ENCODE data around the gene TIMELESS.
"Not testable (repeated sequence)": the region's sequence is repeated elsewhere in the genome, so short reads cannot be mapped to it uniquely, and the experiment has no call there.

TIMELESS gene

GRCh38 chr12:56461235-56462159 lies 12.3 kb upstream of the TIMELESS start:
- DNase-seq: no peak

- no peak for DNase-seq
Measured at GRCh38 chr12:56457817-56458216, 8.6 kb upstream of the TIMELESS start.

- no peak for DNase-seq
Measured at GRCh38 chr12:56454557-56454956, 5.3 kb upstream of the TIMELESS start, which contains the start of gene MIP. MIP (minus strand) TSS chr12:56454657; CDS start chr12:56454613, 44 bp downstream.

DNA sequence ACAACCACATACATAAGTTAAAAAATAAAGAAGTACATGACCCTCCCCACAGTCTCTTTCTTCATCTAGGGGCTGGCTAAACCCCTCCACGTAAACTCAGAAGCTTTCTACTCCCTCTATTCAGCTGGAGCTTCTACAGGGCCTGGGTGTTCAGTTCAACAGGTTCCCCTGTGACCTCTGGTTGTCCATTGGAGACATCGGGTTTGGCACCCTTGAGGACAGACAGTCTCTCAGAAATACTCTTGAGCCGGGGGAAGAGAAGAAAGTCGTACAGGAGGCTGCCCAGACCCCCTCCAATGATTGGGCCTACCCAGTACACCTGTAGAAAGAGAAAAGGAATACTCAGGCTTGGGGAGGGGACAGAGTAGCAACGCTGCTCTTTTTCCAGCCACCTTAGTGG lies 1.9 kb upstream of the TIMELESS start:
- no peak for DNase-seq

DNA sequence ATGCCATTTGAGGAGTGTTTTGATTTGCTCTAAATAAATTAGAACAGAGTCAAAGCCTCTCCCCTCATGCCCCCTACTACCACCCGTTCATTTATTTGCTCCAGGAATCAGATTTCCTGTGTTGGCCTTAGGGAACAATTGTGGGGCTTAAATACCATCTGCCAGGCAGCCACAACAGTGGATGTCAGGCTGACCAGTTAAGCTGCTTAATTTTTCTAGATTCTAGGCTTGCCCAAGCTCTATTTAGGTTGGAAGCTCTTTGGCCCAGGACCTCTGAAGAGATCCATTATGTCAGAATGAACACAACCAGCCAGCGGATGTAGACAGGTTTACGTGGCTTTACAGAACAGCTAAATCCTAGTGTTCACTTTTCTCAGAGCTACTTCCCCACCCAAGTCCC lies 1.0 kb upstream of the TIMELESS start:
- no peak for DNase-seq

GRCh38 chr12:56449622-56449984 lies 377 bp upstream of the TIMELESS start:
- no peak for DNase-seq

- not testable (repeated sequence) for DNase-seq
Measured at GRCh38 chr12:56443208-56443607, 6.0 kb downstream of the TIMELESS start.

GRCh38 chr12:56437430-56438176 lies 11.6 kb downstream of the TIMELESS start:
- no peak for DNase-seq

GRCh38 chr12:56434828-56435227 lies 14.4 kb downstream of the TIMELESS start:
- no peak for DNase-seq

DNA sequence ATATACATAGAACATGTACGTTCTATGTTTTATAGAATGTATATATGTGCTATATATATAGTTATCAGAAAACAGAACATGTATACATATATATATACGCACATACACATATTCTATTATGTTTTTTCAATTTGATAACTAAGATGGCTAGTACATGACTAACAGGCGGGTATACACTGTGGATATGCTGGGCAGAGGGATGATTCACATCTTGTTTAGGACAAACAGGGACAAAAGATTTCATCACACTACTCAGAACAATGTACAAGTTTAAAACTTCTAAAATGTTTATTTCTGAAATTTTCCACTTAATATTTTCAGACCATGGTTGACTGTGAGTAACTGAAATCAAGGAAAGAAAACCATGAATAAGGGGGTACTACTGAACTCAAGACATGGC lies 17.4 kb downstream of the TIMELESS start:
- DNase-seq: no peak

DNA sequence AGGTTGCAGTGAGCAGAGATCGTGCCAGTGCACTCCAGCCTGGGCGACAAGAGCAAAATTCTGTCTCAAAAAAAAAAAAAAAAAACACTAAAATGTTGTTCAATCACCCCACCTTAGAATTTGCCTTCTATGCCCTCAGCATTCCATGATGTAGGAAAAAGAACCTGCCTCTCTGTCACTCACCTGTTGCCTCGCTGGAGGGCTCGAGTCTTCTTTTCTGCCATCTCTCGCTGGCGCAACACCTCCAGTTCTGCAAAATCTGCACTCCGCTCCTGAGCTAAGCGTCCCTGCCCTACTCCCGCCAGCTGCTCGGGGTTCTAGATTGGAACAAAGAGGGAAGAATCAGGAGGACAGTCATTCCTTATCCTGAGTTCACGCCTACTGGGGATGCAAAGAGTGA lies 17.9 kb downstream of the TIMELESS start:
- DNase-seq: no peak

DNA sequence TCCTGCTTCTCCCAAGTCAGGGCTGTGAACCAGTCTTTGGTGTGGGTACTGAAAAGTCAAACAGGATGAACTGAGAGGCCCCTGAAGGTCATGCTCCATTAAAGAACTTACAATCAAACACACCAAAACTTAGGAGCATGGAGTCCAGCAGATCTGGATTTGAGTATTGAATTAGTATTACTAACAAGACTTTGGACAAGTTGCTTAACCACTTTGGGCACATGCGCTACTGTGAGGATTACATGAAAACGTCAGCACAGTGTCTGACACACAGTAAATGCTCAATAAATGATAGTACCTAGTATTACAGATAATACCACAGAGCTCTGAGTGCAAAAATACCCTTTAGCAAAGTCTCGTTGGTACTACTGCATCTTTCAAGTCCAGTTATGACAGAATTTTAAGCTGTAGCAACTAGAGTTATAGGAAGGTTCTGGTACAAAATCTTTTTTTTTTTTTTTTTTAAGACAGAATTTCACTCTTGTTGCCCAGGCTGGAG lies 23.2 kb downstream of the TIMELESS start:
- no peak for DNase-seq

- DNase-seq: no peak
Measured at GRCh38 chr12:56425193-56425592, 24.0 kb downstream of the TIMELESS start.

DNA sequence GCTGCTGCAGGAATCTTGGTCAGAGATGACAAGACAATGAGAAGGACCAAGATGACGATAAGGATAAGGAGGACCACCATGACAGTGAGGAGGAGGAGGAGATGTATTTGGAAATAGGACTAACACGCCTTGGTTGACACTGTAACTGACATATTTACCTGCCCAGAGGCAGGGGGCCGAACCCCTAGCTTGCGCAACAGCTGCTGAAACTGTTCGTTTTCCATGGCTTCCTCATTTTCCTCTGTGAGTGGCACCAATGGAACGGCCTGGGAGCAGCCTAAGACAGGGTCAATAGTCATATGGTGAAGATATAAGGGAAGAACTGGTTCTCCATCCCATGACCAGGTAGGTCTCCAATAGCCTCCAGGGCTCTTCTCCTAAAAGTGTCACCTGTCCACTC lies 28.8 kb downstream of the TIMELESS start:
- no peak for DNase-seq

GRCh38 chr12:56417739-56418138 lies 31.5 kb downstream of the TIMELESS start:
- DNase-seq: no peak

- no peak for DNase-seq
Measured at GRCh38 chr12:56414401-56414800, 34.8 kb downstream of the TIMELESS start.

- no peak for DNase-seq
Measured at GRCh38 chr12:56413392-56413791, 35.8 kb downstream of the TIMELESS start.

DNA sequence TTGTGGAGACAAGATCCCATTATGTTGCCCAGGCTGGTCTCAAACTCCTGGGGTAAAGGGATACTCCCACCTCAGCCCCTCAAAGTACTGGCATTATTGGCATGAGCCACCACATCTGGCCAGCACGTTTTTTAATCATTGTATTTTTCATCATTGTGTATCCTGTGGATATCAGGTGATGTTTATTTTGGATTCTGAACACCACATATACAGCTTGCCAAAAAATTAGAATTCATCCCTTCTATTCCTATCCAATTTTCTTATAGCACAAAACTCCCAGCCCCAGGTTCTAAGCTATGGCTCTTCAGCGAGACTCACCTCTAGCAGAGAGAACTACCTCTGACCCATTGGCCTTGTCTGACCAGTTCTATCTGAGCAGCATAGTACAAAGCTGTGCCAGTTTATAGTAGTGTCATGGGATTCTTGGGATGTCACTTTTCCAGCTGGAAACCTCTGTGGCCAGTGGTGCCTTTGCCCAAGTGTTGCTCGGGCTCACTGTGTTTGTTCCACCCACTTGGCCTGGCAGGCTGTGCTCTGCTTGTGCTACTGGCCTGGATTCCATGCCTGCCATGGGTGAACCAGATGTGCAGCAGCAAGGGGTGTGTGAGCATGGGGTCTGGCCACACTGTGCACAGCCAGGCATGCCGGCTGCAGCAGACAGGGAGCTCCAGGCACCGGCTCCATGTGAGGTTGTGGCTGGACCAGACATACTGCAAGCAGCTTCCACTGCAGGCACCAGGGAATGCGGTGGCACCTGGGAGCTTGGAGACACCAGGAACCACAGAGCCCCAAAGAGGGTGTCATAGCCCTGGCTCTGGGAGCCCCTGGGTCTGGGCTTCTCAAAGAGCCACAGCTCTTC lies 37.2 kb downstream of the TIMELESS start:
- DNase-seq: no peak

- DNase-seq: no peak
Measured at GRCh38 chr12:56410768-56411167, 38.5 kb downstream of the TIMELESS start.

GRCh38 chr12:56408799-56409417 lies 40.3 kb downstream of the TIMELESS start:
- DNase-seq: no peak

DNA sequence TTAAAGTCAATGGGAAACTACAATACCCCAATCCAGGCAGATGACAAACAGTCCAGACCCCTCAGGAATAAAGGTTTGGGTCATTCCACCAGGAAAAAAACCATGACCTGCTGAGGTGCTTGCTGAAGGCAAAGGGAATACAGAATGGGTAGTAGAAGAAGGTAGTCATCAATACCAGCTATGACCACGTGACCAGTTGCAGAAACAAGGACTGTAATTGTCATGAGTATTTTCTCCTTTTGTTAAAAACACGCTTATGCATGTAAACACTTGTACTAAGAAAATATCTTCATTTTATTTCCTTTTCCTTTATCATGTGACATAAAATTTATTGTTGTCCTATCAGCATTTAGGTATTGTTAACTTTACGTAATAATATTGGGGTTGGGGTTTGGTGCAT lies 45.0 kb downstream of the TIMELESS start:
- DNase-seq: not testable (repeated sequence)

GRCh38 chr12:56401612-56402011 lies 47.6 kb downstream of the TIMELESS start:
- DNase-seq: not testable (repeated sequence)
